Tibial nerve (tissue), 4 donors: ENCODE data around the gene NAPSA. TPM values are rescaled to one million over a fixed set of nuclear protein-coding genes. Genes with fewer than 3 reads are reported as not detected.

Experiments used
- DNase-seq, 2 donors: peaks; one replicate each; pipeline ENCODE4 v3.0.0-alpha.2; 2019; ENCODE audit warnings: low spot score in 2 of 2
- H3K27ac ChIP-seq, 4 donors: fragments of 200-600 bp; sonication (generic) in 3 of 4; one replicate each; pipeline ENCODE4 v1.5.1; 2017 to 2019; ENCODE audit warnings: mild to moderate bottlenecking in 1 of 4
- H3K27me3 ChIP-seq, 2 donors: fragments of 200-600 bp; sonication (generic) in 1 of 2; one replicate each; pipeline versions ENCODE4 v1.5.1 to v1.6.0; 2017 to 2019
- H3K36me3 ChIP-seq, 3 donors: fragments of 200-600 bp; sonication (generic); one replicate each; pipeline ENCODE4 v1.5.1; 2018 to 2019
- H3K4me1 ChIP-seq, 4 donors: fragments of 200-600 bp; sonication (generic) in 3 of 4; one replicate each; pipeline ENCODE4 v1.5.1; 2017 to 2019
- H3K4me3 ChIP-seq, 4 donors: fragments of 200-600 bp; sonication (generic) in 3 of 4; one replicate each; pipeline ENCODE4 v1.5.1; 2017 to 2019; ENCODE audit warnings: mild to moderate bottlenecking in 1 of 4, moderate library complexity in 1 of 4
- H3K9me3 ChIP-seq, 4 donors: fragments of 200-600 bp; sonication (generic) in 3 of 4; one replicate each; pipeline ENCODE4 v1.5.1; 2017 to 2019
- CTCF ChIP-seq, 5 experiments: fragments of 200-600 bp in 3 of 5; fragments of 450-650 bp in 2 of 5; sonication (generic) in 3 of 5; IDR thresholded peaks; one replicate each; pipeline ENCODE4 v1.5.1; 2016 to 2019; ENCODE audit warnings: antibody characterized with exemption in 5 of 5, mild to moderate bottlenecking in 3 of 5, moderate library complexity in 2 of 5
- EP300 ChIP-seq, 2 donors: sonication (generic); formaldehyde crosslinking; IDR thresholded peaks; one replicate each; pipeline ENCODE4 v1.6.1; 2017; ENCODE audit warnings: antibody characterized with exemption in 2 of 2, mild to moderate bottlenecking in 1 of 2
- POLR2A ChIP-seq, 2 donors: fragments of 450-650 bp; IDR thresholded peaks; one replicate each; pipeline ENCODE4 v1.6.1; 2017; ENCODE audit warnings: antibody characterized with exemption in 2 of 2, mild to moderate bottlenecking in 2 of 2, moderate library complexity in 2 of 2
- WGBS, 2 donors: methylation state at CpG; one replicate each; pipeline ENCODE4 v1.1.5; 2018; 5-methylcytosine and 5-hydroxymethylcytosine counted together
- total RNA-seq, 4 donors: library from RNA; depleted of rRNA; stranded (reverse); fragments of >200 nt; gene quantifications; one replicate each; pipeline ENCODE4 v1.1.0, GENCODE V29; 2016

Gene NAPSA
- 1 to 10 TPM in 1 of 4 donors, under 1 TPM in 1, not detected in 2; 0.39 to 2.1 TPM for total RNA-seq

GRCh38 chr19:50365434-50366306 lies at the start of gene NAPSA:
Gene NAPSA (minus strand): TSS chr19:50365639. CDS start chr19:50365621, 18 bp downstream.
- H3K27ac ChIP-seq, result no peak within 1 kb of the TSS
- no peaks in the 10 kb centered on the region for H3K36me3 ChIP-seq
- H3K9me3 ChIP-seq, result no peaks in the 10 kb centered on the region
- peaks cover 0 to 5% (median 0%) of the 10 kb centered on the region in 4 donors for H3K4me1 ChIP-seq
- H3K4me3 ChIP-seq, result no peak within 1 kb of the TSS
- 81 to 83% methylated on average over 11 of the region's 11 CpGs for WGBS, 2 donors
- DNase-seq, result no peak
- no peaks in the 10 kb centered on the region for H3K27me3 ChIP-seq
- TF ChIP-seq POLR2A (IDR thresholded peaks at IDR 0.05), result no peak
- TF ChIP-seq EP300 (IDR thresholded peaks at IDR 0.05), result no peak
- TF ChIP-seq CTCF (IDR thresholded peaks at IDR 0.05), result no peak

GRCh38 chr19:50413531-50413930 lies 48.1 kb upstream of the NAPSA start:
- H3K36me3 ChIP-seq, result peaks cover 0 to 38% (median 0%) of the 10 kb centered on the region in 3 donors
- H3K9me3 ChIP-seq, result no peaks in the 10 kb centered on the region
- peaks cover 0 to 21% of the 10 kb centered on the region in 2 donors for H3K27me3 ChIP-seq
- H3K4me3 ChIP-seq, result no peak overlapping the region
- 94 to 96% methylated on average over 19 to 21 of the region's 21 CpGs for WGBS, 2 donors
- no peak for DNase-seq
- H3K27ac ChIP-seq, result no peak overlapping the region
- H3K4me1 ChIP-seq, result peaks cover 0 to 34% (median 7%) of the 10 kb centered on the region in 4 donors
- TF ChIP-seq POLR2A (IDR thresholded peaks at IDR 0.05), result no peak
- no peak for TF ChIP-seq CTCF (IDR thresholded peaks at IDR 0.05)
- no peak for TF ChIP-seq EP300 (IDR thresholded peaks at IDR 0.05)

GRCh38 chr19:50413096-50413495 lies 47.7 kb upstream of the NAPSA start:
- Histone ChIP-seq H3K4me3 (no peak overlapping the region), H3K4me1 (peaks cover 0 to 30% (median 7%) of the 10 kb centered on the region in 4 donors), H3K27me3 (peaks cover 0 to 17% of the 10 kb centered on the region in 2 donors), H3K27ac (no peak overlapping the region), H3K9me3 (no peaks in the 10 kb centered on the region), H3K36me3 (peaks cover 0 to 43% (median 0%) of the 10 kb centered on the region in 3 donors)
- no peak for DNase-seq
- 92 to 95% methylated on average over 13 of the region's 13 CpGs for WGBS, 2 donors
- TF ChIP-seq EP300 (IDR thresholded peaks at IDR 0.05) (no peak), POLR2A (IDR thresholded peaks at IDR 0.05) (no peak), CTCF (IDR thresholded peaks at IDR 0.05) (no peak)

GRCh38 chr19:50412419-50412818 lies 47.0 kb upstream of the NAPSA start:
- TF ChIP-seq POLR2A (IDR thresholded peaks at IDR 0.05) (no peak), CTCF (IDR thresholded peaks at IDR 0.05) (no peak), EP300 (IDR thresholded peaks at IDR 0.05) (no peak)
- peaks cover 0 to 10% of the 10 kb centered on the region in 2 donors for H3K27me3 ChIP-seq
- WGBS, 2 donors, result 94 to 96% methylated on average over 2 of the region's 2 CpGs
- peaks cover 0 to 26% (median 7%) of the 10 kb centered on the region in 4 donors for H3K4me1 ChIP-seq
- peaks cover 0 to 49% (median 0%) of the 10 kb centered on the region in 3 donors for H3K36me3 ChIP-seq
- no peak for DNase-seq
- no peak overlapping the region for H3K4me3 ChIP-seq
- H3K9me3 ChIP-seq, result no peaks in the 10 kb centered on the region
- no peak overlapping the region for H3K27ac ChIP-seq

- Histone ChIP-seq H3K36me3 (peaks cover 0 to 72% (median 0%) of the 10 kb centered on the region in 3 donors), H3K27me3 (no peaks in the 10 kb centered on the region), H3K4me3 (no peak overlapping the region), H3K27ac (no peak overlapping the region), H3K9me3 (no peaks in the 10 kb centered on the region), H3K4me1 (peaks cover 0 to 6% (median 0%) of the 10 kb centered on the region in 4 donors)
- 84 to 85% methylated on average over 5 to 10 of the region's 10 CpGs for WGBS, 2 donors
- DNase-seq, result no peak
- TF ChIP-seq CTCF (IDR thresholded peaks at IDR 0.05) (no peak), EP300 (IDR thresholded peaks at IDR 0.05) (no peak), POLR2A (IDR thresholded peaks at IDR 0.05) (no peak)
These were observed 44.7 kb upstream of the NAPSA start for GRCh38 chr19:50410109-50410508.
